Uterus (tissue), 4 donors: ENCODE results near the gene TUT4. TPM values are rescaled to one million over a fixed set of nuclear protein-coding genes. Genes with fewer than 3 reads are reported as not detected.

ENCODE experiments used
- DNase-seq, 2 donors: peaks; one replicate each; pipeline ENCODE4 v3.0.0-alpha.2; 2019 to 2020
- H3K27ac ChIP-seq, 2 donors: fragments of 200-600 bp; sonication (generic); 1 replicate in 1 of 2; 2 replicates in 1 of 2; pipeline ENCODE4 v1.5.1; 2016 to 2018
- H3K27me3 ChIP-seq, 2 donors: fragments of 200-600 bp; sonication (generic); one replicate each; pipeline ENCODE4 v1.5.1; 2018 to 2019; ENCODE audit warnings: control low read depth in 1 of 2
- H3K36me3 ChIP-seq, 2 donors: fragments of 200-600 bp; sonication (generic); one replicate each; pipeline ENCODE4 v1.5.1; 2019; ENCODE audit warnings: control low read depth in 1 of 2
- H3K4me1 ChIP-seq, 2 donors: fragments of 200-600 bp; sonication (generic); one replicate each; pipeline ENCODE4 v1.5.1; 2018 to 2019; ENCODE audit warnings: control low read depth in 1 of 2
- H3K4me3 ChIP-seq, 2 donors: fragments of 200-600 bp; sonication (generic); 1 replicate in 1 of 2; 2 replicates in 1 of 2; pipeline ENCODE4 v1.5.1; 2018 to 2019; ENCODE audit warnings: mild to moderate bottlenecking in 1 of 2
- H3K9me3 ChIP-seq, 2 donors: fragments of 200-600 bp; sonication (generic); one replicate each; pipeline ENCODE4 v1.5.1; 2019; ENCODE audit warnings: control low read depth in 1 of 2
- CTCF ChIP-seq, 4 experiments: fragments of 200-600 bp in 2 of 4; fragments of 450-650 bp in 2 of 4; sonication (generic) in 2 of 4; IDR thresholded peaks; one replicate each; pipeline ENCODE4 v1.5.1; 2016 to 2019; ENCODE audit warnings: antibody characterized with exemption in 4 of 4, mild to moderate bottlenecking in 2 of 4, moderate library complexity in 1 of 4
- POLR2A ChIP-seq, 2 donors: fragments of 450-650 bp; IDR thresholded peaks; one replicate each; pipeline ENCODE4 v1.6.1; 2016; ENCODE audit warnings: antibody characterized with exemption in 2 of 2, mild to moderate bottlenecking in 1 of 2, moderate library complexity in 1 of 2
- intact Hi-C: fragments of 100-400 bp; cut with DNase I; formaldehyde crosslinking; loops from one replicate; pipeline ENCODE4 v1.15.1; 2023; ENCODE audit warnings: low total_unique reads
- total RNA-seq, 4 donors: library from RNA; depleted of rRNA in 3 of 4; stranded (reverse); fragments of >200 nt in 3 of 4; gene quantifications; one replicate each; pipeline versions ENCODE4 v1.1.0 to v1.2.4, GENCODE V29; 2014 to 2023
- donor health status: DM: yes; HTN: yes; CAD: no.

The TUT4 gene
- total RNA-seq, 4 donors from 2014 or later, result 105 to 138 (median 127) TPM

DNA sequence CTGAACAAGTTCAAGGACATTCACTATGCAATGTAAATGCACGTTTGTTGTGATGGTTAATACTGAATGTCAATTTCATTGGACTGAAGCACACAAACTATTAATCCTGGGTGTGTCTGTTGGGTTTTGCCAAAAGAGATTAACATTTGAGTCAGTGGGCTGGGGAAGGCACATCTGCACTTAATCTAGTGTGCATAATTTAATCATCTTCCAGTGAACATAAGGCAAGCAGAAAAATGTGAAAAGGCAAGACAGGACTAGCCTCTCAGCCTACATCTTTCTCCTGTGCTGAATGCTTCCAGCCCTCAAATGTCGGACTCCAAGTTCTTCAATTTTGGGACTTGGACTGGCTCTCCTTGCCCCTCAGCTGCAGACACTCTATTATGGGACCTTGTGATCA lies 108.4 kb downstream of the TUT4 start:
- H3K36me3 ChIP-seq, result no peaks in the 10 kb centered on the region
- H3K4me1 ChIP-seq, result no peaks in the 10 kb centered on the region

DNA sequence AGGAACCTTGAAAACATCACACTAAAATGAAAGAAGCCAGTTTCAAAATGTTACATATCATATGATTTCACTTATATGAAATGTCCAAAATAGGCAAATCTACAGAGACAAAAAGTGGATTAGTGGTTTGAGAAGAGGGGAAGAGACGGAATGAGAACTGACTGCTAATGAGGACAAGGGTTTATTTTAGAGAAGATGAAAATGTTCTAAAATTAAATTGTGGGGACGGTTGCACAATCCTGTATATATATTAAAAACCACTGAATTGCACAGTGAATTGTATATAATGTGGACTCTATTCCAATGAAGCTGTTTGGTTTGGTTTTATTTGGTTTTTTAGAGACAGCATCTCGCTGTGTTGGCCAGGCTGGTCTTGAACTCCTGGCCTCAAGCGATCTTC lies 112.9 kb downstream of the TUT4 start:
- intact Hi-C loops, result no loop called here
- H3K4me1 ChIP-seq, result no peaks in the 10 kb centered on the region
- TF ChIP-seq CTCF (IDR thresholded peaks at IDR 0.05), result no peak
- TF ChIP-seq POLR2A (IDR thresholded peaks at IDR 0.05), result no peak
- H3K9me3 ChIP-seq, result no peaks in the 10 kb centered on the region
- H3K36me3 ChIP-seq, result no peaks in the 10 kb centered on the region
- no peaks in the 10 kb centered on the region for H3K27me3 ChIP-seq
- H3K4me3 ChIP-seq, result no peak overlapping the region
- H3K27ac ChIP-seq, result no peak overlapping the region
- no peak for DNase-seq

More for the DNA sequence above, 108.4 kb downstream of the TUT4 start:
- TF ChIP-seq CTCF (IDR thresholded peaks at IDR 0.05), result no peak
- no peak for TF ChIP-seq POLR2A (IDR thresholded peaks at IDR 0.05)
- no peaks in the 10 kb centered on the region for H3K9me3 ChIP-seq
- intact Hi-C loops, result no loop called here
- no peak overlapping the region for H3K27ac ChIP-seq
- no peak overlapping the region for H3K4me3 ChIP-seq
- DNase-seq, result no peak
- no peaks in the 10 kb centered on the region for H3K27me3 ChIP-seq

- Histone ChIP-seq H3K27me3 (no peaks in the 10 kb centered on the region), H3K9me3 (no peaks in the 10 kb centered on the region), H3K36me3 (no peaks in the 10 kb centered on the region), H3K27ac (no peak overlapping the region), H3K4me1 (no peaks in the 10 kb centered on the region), H3K4me3 (no peak overlapping the region)
- DNase-seq, result no peak
- TF ChIP-seq CTCF (IDR thresholded peaks at IDR 0.05) (no peak), POLR2A (IDR thresholded peaks at IDR 0.05) (no peak)
- intact Hi-C loops, result no loop called here
These were observed 116.1 kb downstream of the TUT4 start for GRCh38 chr1:52436817-52437216.

DNA sequence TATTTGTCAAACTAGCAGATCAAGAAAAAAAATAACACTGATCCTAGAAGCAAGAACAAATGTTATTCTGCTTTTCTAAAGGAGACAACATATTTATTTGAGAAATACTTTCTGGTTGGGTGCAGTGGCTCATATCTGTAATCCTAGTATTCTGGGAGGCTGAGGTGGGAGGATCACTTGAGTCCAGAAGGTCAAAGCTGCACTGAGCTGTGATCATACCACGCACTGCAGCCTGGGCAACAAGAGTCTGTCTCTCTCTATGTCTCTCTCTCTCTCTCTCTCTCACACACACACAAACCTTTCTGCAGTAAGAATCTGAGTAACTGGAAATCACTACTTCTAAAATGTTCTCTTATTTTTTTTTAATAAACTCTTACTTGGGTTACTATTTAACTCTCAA lies 117.2 kb downstream of the TUT4 start:
- no peaks in the 10 kb centered on the region for H3K27me3 ChIP-seq
- intact Hi-C loops, result no loop called here
- H3K9me3 ChIP-seq, result no peaks in the 10 kb centered on the region
- H3K36me3 ChIP-seq, result no peaks in the 10 kb centered on the region
- no peak for DNase-seq
- H3K27ac ChIP-seq, result no peak overlapping the region
- no peaks in the 10 kb centered on the region for H3K4me1 ChIP-seq
- TF ChIP-seq CTCF (IDR thresholded peaks at IDR 0.05), result no peak
- TF ChIP-seq POLR2A (IDR thresholded peaks at IDR 0.05), result no peak
- no peak overlapping the region for H3K4me3 ChIP-seq

GRCh38 chr1:52435211-52435610 lies 117.7 kb downstream of the TUT4 start:
- no peaks in the 10 kb centered on the region for H3K27me3 ChIP-seq
- no peak for TF ChIP-seq CTCF (IDR thresholded peaks at IDR 0.05)
- TF ChIP-seq POLR2A (IDR thresholded peaks at IDR 0.05), result no peak
- no peak overlapping the region for H3K4me3 ChIP-seq
- no peak for DNase-seq
- no peak overlapping the region for H3K27ac ChIP-seq
- H3K4me1 ChIP-seq, result no peaks in the 10 kb centered on the region
- intact Hi-C loops, result no loop called here
- no peaks in the 10 kb centered on the region for H3K36me3 ChIP-seq
- no peaks in the 10 kb centered on the region for H3K9me3 ChIP-seq
